Upper lobe of right lung (tissue), 1 donor: ENCODE results near the gene LPP. TPM values are rescaled to one million over a fixed set of nuclear protein-coding genes. Genes with fewer than 3 reads are reported as not detected.

Source experiments
- ATAC-seq: fragments of 200-7000 bp; cut with Tn5 transposase; one replicate; pipeline ENCODE4 v1.9.1; 2020; ENCODE audit warnings: mild to moderate bottlenecking, moderate library complexity
- DNase-seq: peaks from one replicate; pipeline ENCODE4 v3.0.0-alpha.2; 2020
- H3K27ac ChIP-seq: fragments of 200-600 bp; one replicate; pipeline ENCODE4 v1.8.0; 2022
- H3K27me3 ChIP-seq: fragments of 200-600 bp; one replicate; pipeline ENCODE4 v1.8.0; 2022; ENCODE audit warnings: mild to moderate bottlenecking
- H3K36me3 ChIP-seq: fragments of 200-600 bp; one replicate; pipeline ENCODE4 v1.8.0; 2022
- H3K4me1 ChIP-seq: fragments of 200-600 bp; one replicate; pipeline ENCODE4 v1.8.0; 2022
- H3K4me3 ChIP-seq: fragments of 200-600 bp; one replicate; pipeline ENCODE4 v1.8.0; 2022; ENCODE audit warnings: mild to moderate bottlenecking
- H3K9me3 ChIP-seq: fragments of 200-600 bp; one replicate; pipeline ENCODE4 v1.8.0; 2022
- CTCF ChIP-seq: fragments of 200-600 bp; IDR thresholded peaks from one replicate; pipeline ENCODE4 v1.8.0; 2022; ENCODE audit warnings: antibody characterized with exemption
- intact Hi-C: fragments of 100-400 bp; cut with DNase I; formaldehyde crosslinking; loops from one replicate; pipeline ENCODE4 v1.11.0; 2022
- total RNA-seq: library from RNA; stranded (reverse); fragmentation: NEBNext Ultra II Directional; extraction: Animal tissue kit (Norgen Biotek cat#: 25700); gene quantifications from one replicate; pipeline ENCODE4 v1.2.1, GENCODE V29; 2021
- donor health status: DM: no; HTN: yes; CAD: no; lungs with severe emphysema.

Gene LPP
- total RNA-seq, 1 donor from 2014 or later: 191 TPM

- H3K9me3 ChIP-seq: no peaks in the 10 kb centered on the region
- H3K4me1 ChIP-seq: peaks cover 21% of the 10 kb centered on the region
- intact Hi-C loops: no loop called here
- ATAC-seq (no peak), DNase-seq (no peak)
- no peak overlapping the region for H3K4me3 ChIP-seq
- H3K36me3 ChIP-seq: no peaks in the 10 kb centered on the region
- H3K27ac ChIP-seq: no peak overlapping the region
- no peaks in the 10 kb centered on the region for H3K27me3 ChIP-seq
- TF ChIP-seq CTCF: no peak
Observed at GRCh38 chr3:188301147-188301546, 147.2 kb downstream of the LPP start.

GRCh38 chr3:188303286-188303799 is 149.4 kb downstream of the LPP start:
- no peaks in the 10 kb centered on the region for H3K27me3 ChIP-seq
- no peak for ATAC-seq
- no peak overlapping the region for H3K4me3 ChIP-seq
- no peak for TF ChIP-seq CTCF
- H3K36me3 ChIP-seq: no peaks in the 10 kb centered on the region
- no peak for DNase-seq
- peaks cover 6% of the 10 kb centered on the region for H3K4me1 ChIP-seq
- H3K27ac ChIP-seq: no peak overlapping the region
- no peaks in the 10 kb centered on the region for H3K9me3 ChIP-seq
- intact Hi-C loops: no loop called here

- no peak for DNase-seq
- H3K27ac ChIP-seq: no peak overlapping the region
- H3K27me3 ChIP-seq: no peaks in the 10 kb centered on the region
- no peak overlapping the region for H3K4me3 ChIP-seq
- no peaks in the 10 kb centered on the region for H3K36me3 ChIP-seq
- TF ChIP-seq CTCF: no peak
- intact Hi-C loops: no loop called here
- H3K9me3 ChIP-seq: no peaks in the 10 kb centered on the region
- no peak for ATAC-seq
- peaks cover 1% of the 10 kb centered on the region for H3K4me1 ChIP-seq
Observed at GRCh38 chr3:188303823-188304222, 149.9 kb downstream of the LPP start.

- no peak for DNase-seq
Observed at GRCh38 chr3:188304501-188304900, 150.5 kb downstream of the LPP start.

GRCh38 chr3:188305220-188305619 is 151.3 kb downstream of the LPP start:
- no peaks in the 10 kb centered on the region for H3K9me3 ChIP-seq
- no peak overlapping the region for H3K27ac ChIP-seq
- no peak for DNase-seq
- H3K36me3 ChIP-seq: no peaks in the 10 kb centered on the region
- no peak for TF ChIP-seq CTCF
- ATAC-seq: no peak
- intact Hi-C loops: no loop called here
- H3K4me1 ChIP-seq: no peaks in the 10 kb centered on the region
- no peaks in the 10 kb centered on the region for H3K27me3 ChIP-seq
- no peak overlapping the region for H3K4me3 ChIP-seq

More at GRCh38 chr3:188304501-188304900, 150.5 kb downstream of the LPP start:
- Histone ChIP-seq H3K4me3 (no peak overlapping the region), H3K27me3 (no peaks in the 10 kb centered on the region), H3K27ac (no peak overlapping the region), H3K4me1 (no peaks in the 10 kb centered on the region), H3K36me3 (no peaks in the 10 kb centered on the region), H3K9me3 (no peaks in the 10 kb centered on the region)
- TF ChIP-seq CTCF: no peak
- no peak for ATAC-seq
- intact Hi-C loops: no loop called here

GRCh38 chr3:188306435-188307005 is 152.6 kb downstream of the LPP start:
- Histone ChIP-seq H3K27me3 (no peaks in the 10 kb centered on the region), H3K9me3 (no peaks in the 10 kb centered on the region), H3K27ac (no peak overlapping the region), H3K4me1 (no peaks in the 10 kb centered on the region), H3K4me3 (no peak overlapping the region), H3K36me3 (no peaks in the 10 kb centered on the region)
- ATAC-seq: no peak
- no peak for TF ChIP-seq CTCF
- intact Hi-C loops: no loop called here
- no peak for DNase-seq
